BJ (cell line): Measurements from ENCODE around the gene INPP5E. TPM values are rescaled to one million over a fixed set of nuclear protein-coding genes. Genes with fewer than 3 reads are reported as not detected.

Experiments
- CTCF ChIA-PET: fragments of 350-600 bp; formaldehyde crosslinking; extraction: SDS; loops from one replicate; lab custom pipeline; 2021; ENCODE audit warnings: antibody characterized with exemption, inconsistent platforms; lab: Yijun Ruan, JAX
- POLR2A ChIA-PET: fragments of 300-600 bp; sonication (Branson Sonifier 250); formaldehyde crosslinking; extraction: SDS; loops from one replicate; lab custom pipeline; 2021; ENCODE audit warnings: antibody characterized with exemption; lab: Charles Lee
- DNase-seq: peaks from one replicate; pipeline ENCODE4 v3.0.0-alpha.2; 2011; ENCODE audit warnings: low read depth
- H3K27me3 ChIP-seq: 2 replicates; pipeline ENCODE4 v1.6.0; 2011; ENCODE audit warnings: low read length; ENCODE audit not compliant: control insufficient read depth, insufficient read depth
- H3K36me3 ChIP-seq: 2 replicates; pipeline ENCODE4 v1.5.1; 2011; ENCODE audit warnings: low read length; ENCODE audit not compliant: control insufficient read depth, insufficient read depth
- H3K4me3 ChIP-seq: 2 replicates; pipeline ENCODE4 v1.5.1; 2011; ENCODE audit warnings: low read depth, mild to moderate bottlenecking, control low read depth, low read length
- CTCF ChIP-seq: IDR thresholded peaks from 2 replicates; pipeline ENCODE4 v1.5.1; 2011; ENCODE audit warnings: low read depth, mild to moderate bottlenecking, control low read depth, inconsistent platforms, low read length, moderate library complexity; ENCODE audit not compliant: insufficient read depth
- polyA plus RNA-seq: library from polyadenylated mRNA; depleted of rRNA; stranded (reverse); fragments of >200 nt; gene quantifications from 2 replicates; pipeline ENCODE4 v1.2.3, GENCODE V29; 2011

INPP5E gene
- polyA plus RNA-seq, 1 experiment = 5.6 TPM

- H3K27me3 ChIP-seq = no peaks in the 10 kb centered on the region; the same call in 1 of the 2 replicates
- H3K4me3 ChIP-seq = no peak overlapping the region
- ChIA-PET POLR2A (no interaction called here), CTCF (interaction anchor here (0.6 to 9.0 kb wide), 14 partner anchors 10 to 180 kb away, joined by 3 to 385 read pairs (median 9); no protein-coding TSS in a partner anchor)
- TF ChIP-seq CTCF = no peak
- no peaks in the 10 kb centered on the region for H3K36me3 ChIP-seq
- no peak for DNase-seq
These were observed 46.5 kb upstream of the INPP5E start for GRCh38 chr9:136486131-136486530.

GRCh38 chr9:136485049-136486045, 45.7 kb upstream of the INPP5E start:
- H3K4me3 ChIP-seq = no peak overlapping the region

GRCh38 chr9:136484153-136485048, 44.8 kb upstream of the INPP5E start:
- DNase-seq = no peak
- CTCF ChIA-PET = interaction anchor here (0.7 to 9.0 kb wide), 33 partner anchors 9 to 212 kb away, joined by 3 to 385 read pairs (median 5); no protein-coding TSS in a partner anchor
- no peaks in the 10 kb centered on the region for H3K27me3 ChIP-seq
- no peak for TF ChIP-seq CTCF
- POLR2A ChIA-PET = no interaction called here
- peak overlapping the region; percentile 70 for H3K4me3 ChIP-seq
- H3K36me3 ChIP-seq = peaks cover 2% of the 10 kb centered on the region

More at GRCh38 chr9:136485049-136486045, 45.7 kb upstream of the INPP5E start:
- Histone ChIP-seq H3K36me3 (no peaks in the 10 kb centered on the region; the same call in 1 of the 2 replicates), H3K27me3 (no peaks in the 10 kb centered on the region; the same call in 1 of the 2 replicates)
- no peak for DNase-seq
- ChIA-PET POLR2A (no interaction called here), CTCF (interaction anchor here (0.6 to 9.0 kb wide), 34 partner anchors 8 to 211 kb away, joined by 3 to 385 read pairs (median 5); no protein-coding TSS in a partner anchor)
- peak; percentile 88 for TF ChIP-seq CTCF

- POLR2A ChIA-PET = no interaction called here
- Histone ChIP-seq H3K4me3 (peak overlapping the region; percentile 70), H3K27me3 (no peaks in the 10 kb centered on the region)
These were observed 44.0 kb upstream of the INPP5E start for GRCh38 chr9:136483589-136484152.

More at GRCh38 chr9:136483589-136484152, 44.0 kb upstream of the INPP5E start:
- no peak for TF ChIP-seq CTCF
- H3K36me3 ChIP-seq = peaks cover 2% of the 10 kb centered on the region
- CTCF ChIA-PET = interaction anchor here (1.0 to 9.0 kb wide), 19 partner anchors 10 to 202 kb away, joined by 3 to 385 read pairs (median 6); no protein-coding TSS in a partner anchor
- DNase-seq = peak; percentile 37
